H1 (cell line): Measurements from ENCODE around the gene UNC80. TPM values are rescaled to one million over a fixed set of nuclear protein-coding genes. Genes with fewer than 3 reads are reported as not detected.

Experiments
- CTCF ChIA-PET: fragments of 300-600 bp; sonication (Branson Sonifier 250); formaldehyde crosslinking; loops from one replicate; lab custom pipeline; 2021; ENCODE audit not compliant: partially characterized antibody; lab: Charles Lee
- POLR2A ChIA-PET: fragments of 300-600 bp; sonication (Branson Sonifier 250); formaldehyde crosslinking; loops from one replicate; lab custom pipeline; 2021; ENCODE audit warnings: inconsistent platforms; ENCODE audit not compliant: partially characterized antibody; lab: Charles Lee
- DNase-seq, 2 experiments: peaks; one replicate each; pipeline versions ENCODE4 v3.0.0 to v3.0.0-alpha.2; 2010 to 2022; ENCODE audit warnings: low spot score in 2 of 2, low read depth in 1 of 2, mixed read lengths in 1 of 2
- FAIRE-seq: peaks from 2 replicates; lab custom pipeline; 2011; peaks lifted over from hg19 to GRCh38; lab: Jason Lieb, UNC
- H2AFZ ChIP-seq: 2 replicates; pipeline ENCODE4 v1.8.1; 2012; ENCODE audit warnings: low read length, inconsistent platforms
- H2AK5ac ChIP-seq: 2 replicates; pipeline ENCODE4 v1.6.1; 2013; ENCODE audit warnings: low read depth, low read length
- H2BK120ac ChIP-seq: replicated peaks from 2 replicates; pipeline ENCODE3; 2013; ENCODE audit warnings: low read depth, low read length, inconsistent platforms
- H2BK12ac ChIP-seq: 2 replicates; pipeline ENCODE4 v1.6.1; 2013; ENCODE audit warnings: low read depth, low read length
- H2BK15ac ChIP-seq: 2 replicates; pipeline ENCODE4 v1.6.1; 2013; ENCODE audit warnings: low read length
- H2BK20ac ChIP-seq: 2 replicates; pipeline ENCODE4 v1.6.1; 2013; ENCODE audit warnings: low read length
- H2BK5ac ChIP-seq: 2 replicates; pipeline ENCODE4 v1.6.1; 2013; ENCODE audit warnings: low read depth, low read length
- H3K14ac ChIP-seq: 2 replicates; pipeline ENCODE4 v1.6.1; 2013; ENCODE audit warnings: inconsistent platforms; ENCODE audit not compliant: insufficient read length
- H3K18ac ChIP-seq: 2 replicates; pipeline ENCODE4 v1.6.1; 2013; ENCODE audit warnings: low read length; ENCODE audit errors: extremely low read depth
- H3K23ac ChIP-seq: 2 replicates; pipeline ENCODE4 v1.6.1; 2013; ENCODE audit warnings: inconsistent platforms; ENCODE audit not compliant: insufficient read length
- H3K23me2 ChIP-seq: 2 replicates; pipeline ENCODE4 v1.6.1; 2013; ENCODE audit warnings: low read depth, low read length
- H3K27ac ChIP-seq: 2 replicates; pipeline ENCODE4 v1.6.1; 2011; ENCODE audit warnings: low read depth, low read length, inconsistent platforms
- H3K27me3 ChIP-seq, 4 experiments: replicated peaks in 1 of 4; 1 replicate in 1 of 4; 2 replicates in 3 of 4; pipeline versions ENCODE4 v1.6.1 to v1.8.1; 2011 to 2013; ENCODE audit warnings: low read length in 3 of 4, mild to moderate bottlenecking in 3 of 4, inconsistent platforms in 2 of 4, mixed read lengths in 2 of 4, moderate library complexity in 1 of 4; ENCODE audit not compliant: control insufficient read depth in 3 of 4, insufficient read depth in 3 of 4; ENCODE audit errors: extremely low read depth in 1 of 4
- H3K36me3 ChIP-seq, 4 experiments: 2 replicates each; pipeline versions ENCODE4 v1.6.1 to v1.8.1; 2011 to 2013; ENCODE audit warnings: mild to moderate bottlenecking in 4 of 4, low read length in 3 of 4, moderate library complexity in 2 of 4, control low read depth in 1 of 4, inconsistent platforms in 1 of 4; ENCODE audit not compliant: insufficient read depth in 4 of 4, control insufficient read depth in 2 of 4
- H3K4ac ChIP-seq: replicated peaks from 2 replicates; pipeline ENCODE3; 2013; ENCODE audit warnings: low read length, low read depth, mixed read lengths, inconsistent platforms; ENCODE audit not compliant: insufficient read length
- H3K4me1 ChIP-seq, 4 experiments: replicated peaks in 1 of 4; 1 replicate in 1 of 4; 2 replicates in 3 of 4; pipeline versions ENCODE4 v1.6.1 to v1.8.1; 2011 to 2013; ENCODE audit warnings: low read length in 3 of 4, inconsistent platforms in 2 of 4, mixed read lengths in 1 of 4; ENCODE audit not compliant: insufficient read depth in 4 of 4, control insufficient read depth in 3 of 4
- H3K4me2 ChIP-seq, 2 experiments: 2 replicates each; pipeline versions ENCODE4 v1.6.1 to v1.8.1; 2011 to 2013; ENCODE audit warnings: low read depth in 2 of 2, low read length in 2 of 2, control low read depth in 1 of 2, inconsistent platforms in 1 of 2, mild to moderate bottlenecking in 1 of 2; ENCODE audit not compliant: insufficient read depth in 1 of 2
- H3K4me3 ChIP-seq, 4 experiments: fragments of 200-600, 300-600 bp in 1 of 4; sonication (generic), shearing (Covaris generic), sonication (Bioruptor Twin) in 1 of 4; 2 replicates each; pipeline versions ENCODE4 v1.5.1 to v1.8.1; 2011 to 2016; ENCODE audit warnings: low read length in 4 of 4, low read depth in 3 of 4, control low read depth in 2 of 4, inconsistent platforms in 2 of 4, mild to moderate bottlenecking in 2 of 4, mixed read lengths in 1 of 4, moderate library complexity in 1 of 4; ENCODE audit not compliant: insufficient read depth in 2 of 4; ENCODE audit errors: extremely low read depth in 1 of 4
- H3K56ac ChIP-seq: replicated peaks from 2 replicates; pipeline ENCODE3; 2013; ENCODE audit warnings: low read depth, mild to moderate bottlenecking, mixed read lengths, low read length, inconsistent platforms; ENCODE audit not compliant: insufficient read length
- H3K79me1 ChIP-seq: 2 replicates; pipeline ENCODE4 v1.6.1; 2013; ENCODE audit warnings: low read depth, low read length, control low read depth
- H3K79me2 ChIP-seq, 2 experiments: 2 replicates each; pipeline versions ENCODE4 v1.6.1 to v1.8.1; 2012 to 2013; ENCODE audit warnings: low read length in 2 of 2, mild to moderate bottlenecking in 2 of 2, inconsistent platforms in 1 of 2; ENCODE audit not compliant: insufficient read depth in 2 of 2, control insufficient read depth in 1 of 2
- H3K9ac ChIP-seq, 4 experiments: replicated peaks in 1 of 4; 1 replicate in 1 of 4; 2 replicates in 3 of 4; pipeline versions ENCODE4 v1.6.1 to v1.8.1; 2011 to 2013; ENCODE audit warnings: low read depth in 3 of 4, low read length in 3 of 4, control low read depth in 2 of 4, mild to moderate bottlenecking in 2 of 4, moderate library complexity in 2 of 4, inconsistent platforms in 1 of 4; ENCODE audit errors: extremely low read depth in 1 of 4
- H3K9me3 ChIP-seq, 2 experiments: 2 replicates each; pipeline versions ENCODE4 v1.6.1 to v1.8.1; 2012 to 2013; ENCODE audit warnings: mild to moderate bottlenecking in 2 of 2, moderate library complexity in 2 of 2, control low read depth in 1 of 2, inconsistent platforms in 1 of 2, low read depth in 1 of 2, low read length in 1 of 2, mixed read lengths in 1 of 2; ENCODE audit not compliant: insufficient read depth in 2 of 2
- H4K20me1 ChIP-seq, 2 experiments: replicated peaks in 1 of 2; 2 replicates each; pipeline versions ENCODE3 to v1.8.1; 2011 to 2013; ENCODE audit warnings: inconsistent platforms in 2 of 2, low read length in 2 of 2, mild to moderate bottlenecking in 1 of 2; ENCODE audit not compliant: insufficient read depth in 2 of 2, control insufficient read depth in 1 of 2
- H4K5ac ChIP-seq: 2 replicates; pipeline ENCODE4 v1.6.1; 2013; ENCODE audit warnings: low read length, low read depth, mixed read lengths, inconsistent platforms; ENCODE audit not compliant: insufficient read length
- H4K8ac ChIP-seq: 2 replicates; pipeline ENCODE4 v1.8.0; 2013; ENCODE audit warnings: mild to moderate bottlenecking, moderate library complexity, low read length, inconsistent platforms; ENCODE audit not compliant: insufficient read depth; ENCODE audit errors: extremely low read depth
- H4K91ac ChIP-seq: replicated peaks from 2 replicates; pipeline ENCODE3; 2013; ENCODE audit warnings: low read length, mixed read lengths, inconsistent platforms; ENCODE audit not compliant: insufficient read length
- CREB1 ChIP-seq: IDR thresholded peaks from 2 replicates; pipeline ENCODE4 v1.6.1; 2012; ENCODE audit warnings: inconsistent platforms
- E2F6 ChIP-seq: IDR thresholded peaks from 2 replicates; pipeline ENCODE4 v1.6.1; 2012; ENCODE audit warnings: inconsistent platforms
- JUN ChIP-seq: IDR thresholded peaks from 2 replicates; pipeline ENCODE4 v1.6.1; 2011; ENCODE audit warnings: low read depth, mild to moderate bottlenecking, improper control_type of control experiment, low read length
- POLR2AphosphoS5 ChIP-seq: IDR thresholded peaks from 2 replicates; pipeline ENCODE4 v1.6.1; 2011; ENCODE audit warnings: low read depth, low read length
- POU5F1 ChIP-seq: IDR thresholded peaks from 2 replicates; pipeline ENCODE4 v1.6.1; 2011; ENCODE audit warnings: low read depth, mild to moderate bottlenecking, low read length, moderate library complexity
- RBBP5 ChIP-seq: IDR thresholded peaks from 2 replicates; pipeline ENCODE4 v1.7.1; 2012; ENCODE audit warnings: low read depth, mild to moderate bottlenecking, inconsistent platforms, low read length, moderate library complexity, borderline replicate concordance
- SAP30 ChIP-seq: fragments of 300-600 bp; sonication (generic); IDR thresholded peaks from 2 replicates; pipeline ENCODE4 v1.7.1; 2012; ENCODE audit warnings: low read length, moderate library complexity, mild to moderate bottlenecking, inconsistent platforms; ENCODE audit not compliant: insufficient read depth, insufficient replicate concordance
- SIX5 ChIP-seq: IDR thresholded peaks from 2 replicates; pipeline ENCODE4 v1.6.1; 2011; ENCODE audit warnings: mild to moderate bottlenecking, low read depth, low read length
- SUZ12 ChIP-seq: fragments of 200-600 bp; sonication (generic); IDR thresholded peaks from 2 replicates; pipeline ENCODE4 v1.6.1; 2012; ENCODE audit warnings: mild to moderate bottlenecking, inconsistent platforms, low read length, moderate library complexity, mixed read lengths
- YY1 ChIP-seq: IDR thresholded peaks from 2 replicates; pipeline ENCODE4 v1.6.1; 2011; ENCODE audit warnings: low read depth, mild to moderate bottlenecking, low read length
- WGBS, 2 experiments: shearing (Covaris generic) in 1 of 2; methylation state at CpG; one replicate each; pipeline versions ENCODE4 v1.1.6 to v1.1.7; 2013 to 2015; ENCODE audit warnings: low lambda C conversion rate in 2 of 2, mixed read lengths in 2 of 2, inconsistent platforms in 1 of 2, low coverage in 1 of 2, missing lambda C conversion rate in 1 of 2; ENCODE audit not compliant: insufficient replicate concordance in 2 of 2, insufficient coverage in 1 of 2, insufficient read length in 1 of 2; ENCODE audit errors: extremely low coverage in 1 of 2, missing lambda C conversion rate in 1 of 2; 5-methylcytosine and 5-hydroxymethylcytosine counted together
- polyA plus RNA-seq, 7 experiments: library from polyadenylated mRNA; depleted of rRNA in 3 of 7; stranded (reverse) in 5 of 7; unstranded in 2 of 7; fragments of >200 nt in 5 of 7; fragments of 200-250 nt in 2 of 7; gene quantifications; 1 replicate in 5 of 7; 2 replicates in 1 of 7; 4 replicates in 1 of 7; pipeline versions ENCODE4 v1.2.1 to v1.2.3, GENCODE V29; 2011 to 2013; ENCODE audit warnings: missing spikeins in 2 of 7, mixed read lengths in 2 of 7
- total RNA-seq: library from RNA; stranded (reverse); fragmentation: NEBNext Ultra II Directional; extraction: Animal tissue kit (Norgen Biotek cat#: 25700); gene quantifications from 2 replicates; pipeline ENCODE4 v1.2.1, GENCODE V29; 2021
- TF ChIP-seq, protein P1 (sequence below), 3 experiments: IDR thresholded peaks; 1 replicate in 2 of 3; 2 replicates in 1 of 3; pipeline versions ENCODE4 v1.5.1 to v1.6.1; 2011; ENCODE audit warnings: low read length in 3 of 3, mild to moderate bottlenecking in 3 of 3, inconsistent platforms in 2 of 3, low read depth in 1 of 3, moderate library complexity in 1 of 3; ENCODE audit not compliant: insufficient read depth in 1 of 3; ENCODE audit errors: control extremely low read depth in 1 of 3

UNC80 gene
- total and polyA plus RNA-seq, 2 of the 8 experiments (the other 6 are each of a cell fraction or from before 2014, with no cell fraction given), result 0.53 to 0.56 TPM

DNA sequence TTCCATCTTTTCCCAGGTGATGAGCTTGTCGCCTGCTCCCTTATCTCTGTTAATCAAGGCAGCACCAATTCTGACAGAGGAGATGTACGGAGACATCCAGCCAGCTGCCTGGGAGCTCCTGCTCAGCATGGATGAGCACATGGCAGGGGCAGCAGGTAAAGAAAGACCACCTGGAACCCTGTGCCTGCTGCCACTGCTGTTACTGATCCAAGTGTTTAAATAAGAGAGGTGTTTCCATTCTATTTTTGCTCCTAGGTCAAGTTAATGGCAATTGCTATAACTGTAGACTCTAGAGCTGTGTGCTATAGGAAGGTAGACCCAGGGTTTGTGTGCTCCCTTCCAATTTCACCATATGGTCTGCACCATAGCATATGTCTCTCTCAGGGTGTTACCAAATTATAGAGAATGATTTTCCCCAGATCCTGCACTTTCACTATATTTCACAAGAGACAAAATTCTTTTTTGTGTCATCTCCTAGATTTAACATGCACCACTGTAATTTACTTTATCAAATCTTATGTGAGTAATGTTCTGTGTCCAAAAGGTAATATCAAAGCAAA lies 142.2 kb downstream of the UNC80 start:
- 98% methylated on average over 2 of the region's 2 CpGs; no CpG with 5 or more reads in 1 of the 2 experiments for WGBS, 2 experiments
- Histone ChIP-seq H3K4me3 (no peak overlapping the region), H2AK5ac (no peak overlapping the region), H3K4me2 (no peak overlapping the region), H3K27ac (no peak overlapping the region), H3K9me3 (0 out of 4 replicates have a peak, but pooled peaks cover 0 to 3% of the 10 kb centered on the region in 2 experiments), H2BK12ac (no peak overlapping the region), H3K79me2 (no peaks in the 10 kb centered on the region), H3K36me3 (no peaks in the 10 kb centered on the region), H3K4ac (no peak overlapping the region), H3K4me1 (no peaks in the 10 kb centered on the region), H3K56ac (no peak overlapping the region), H4K5ac (no peak overlapping the region), H2AFZ (no peak overlapping the region), H4K91ac (no peak overlapping the region), H2BK5ac (no peak overlapping the region), H3K79me1 (no peaks in the 10 kb centered on the region), H3K9ac (no peak overlapping the region), H3K23me2 (no peaks in the 10 kb centered on the region), H2BK120ac (no peak overlapping the region), H3K27me3 (peaks cover 0 to 1% (median 0%) of the 10 kb centered on the region in 4 experiments; a peak in 1 of 7 replicates), H3K14ac (no peak overlapping the region), H3K23ac (no peak overlapping the region), H4K8ac (no peak overlapping the region), H2BK15ac (no peak overlapping the region), H3K18ac (no peak overlapping the region), H4K20me1 (no peaks in the 10 kb centered on the region), H2BK20ac (no peak overlapping the region)
- FAIRE-seq (no peak), DNase-seq (no peak)
- ChIA-PET CTCF (interaction anchor here (1.1 kb wide), 1 partner anchor 179 kb away, joined by 3 read pairs; no protein-coding TSS in a partner anchor), POLR2A (no interaction called here)
- TF ChIP-seq SIX5, result no peak
- no peak for TF ChIP-seq SUZ12
- no peak for TF ChIP-seq RBBP5
- TF ChIP-seq SAP30, result no peak
- TF ChIP-seq, protein P1, sequence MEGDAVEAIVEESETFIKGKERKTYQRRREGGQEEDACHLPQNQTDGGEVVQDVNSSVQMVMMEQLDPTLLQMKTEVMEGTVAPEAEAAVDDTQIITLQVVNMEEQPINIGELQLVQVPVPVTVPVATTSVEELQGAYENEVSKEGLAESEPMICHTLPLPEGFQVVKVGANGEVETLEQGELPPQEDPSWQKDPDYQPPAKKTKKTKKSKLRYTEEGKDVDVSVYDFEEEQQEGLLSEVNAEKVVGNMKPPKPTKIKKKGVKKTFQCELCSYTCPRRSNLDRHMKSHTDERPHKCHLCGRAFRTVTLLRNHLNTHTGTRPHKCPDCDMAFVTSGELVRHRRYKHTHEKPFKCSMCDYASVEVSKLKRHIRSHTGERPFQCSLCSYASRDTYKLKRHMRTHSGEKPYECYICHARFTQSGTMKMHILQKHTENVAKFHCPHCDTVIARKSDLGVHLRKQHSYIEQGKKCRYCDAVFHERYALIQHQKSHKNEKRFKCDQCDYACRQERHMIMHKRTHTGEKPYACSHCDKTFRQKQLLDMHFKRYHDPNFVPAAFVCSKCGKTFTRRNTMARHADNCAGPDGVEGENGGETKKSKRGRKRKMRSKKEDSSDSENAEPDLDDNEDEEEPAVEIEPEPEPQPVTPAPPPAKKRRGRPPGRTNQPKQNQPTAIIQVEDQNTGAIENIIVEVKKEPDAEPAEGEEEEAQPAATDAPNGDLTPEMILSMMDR (IDR thresholded peaks at IDR 0.05; ENCODE audit: control extremely low read depth in 1 of 3, insufficient read depth in 1 of 3, low read depth in 1 of 3, low read length in 3 of 3), result no peak
- TF ChIP-seq CREB1, result no peak
- no peak for TF ChIP-seq YY1
- TF ChIP-seq POLR2AphosphoS5, result no peak
- no peak for TF ChIP-seq JUN
- TF ChIP-seq E2F6, result no peak
- no peak for TF ChIP-seq POU5F1
